ENCODE results near the gene TICAM2. TPM values are rescaled to one million over a fixed set of nuclear protein-coding genes. Genes with fewer than 3 reads are reported as not detected.
A peak's percentile ranks its signal among the peaks of the same experiment; 100 is the strongest.

Gene TICAM2
- total RNA-seq, 1 donor from 2014 or later: 0.20 TPM

- peak; percentile 16 to 18 for DNase-seq (ENCODE audit: low read depth in 2 of 2)
Observed at GRCh38 chr5:115571441-115571878, 30.8 kb downstream of the TICAM2 start.

GRCh38 chr5:115568668-115569067 is 33.6 kb downstream of the TICAM2 start:
- no peak for DNase-seq (ENCODE audit: low read depth in 2 of 2)

GRCh38 chr5:115565233-115565632 is 37.0 kb downstream of the TICAM2 start:
- no peak for DNase-seq (ENCODE audit: low read depth in 2 of 2)

- DNase-seq (ENCODE audit: low read depth in 2 of 2): no peak
Observed at GRCh38 chr5:115561176-115561575, 41.1 kb downstream of the TICAM2 start.

GRCh38 chr5:115559524-115559923 is 42.8 kb downstream of the TICAM2 start:
- DNase-seq (ENCODE audit: low read depth in 2 of 2): peak in 1 of 2 donors; percentile 45

- peak; percentile 11 to 43 for DNase-seq (ENCODE audit: low read depth in 2 of 2)
Observed at GRCh38 chr5:115558388-115558956, 43.8 kb downstream of the TICAM2 start.

- DNase-seq (ENCODE audit: low read depth in 2 of 2): peak; percentile 73 to 86
Observed at GRCh38 chr5:115557667-115558387, 44.5 kb downstream of the TICAM2 start.

GRCh38 chr5:115556276-115556675 is 46.0 kb downstream of the TICAM2 start:
- DNase-seq (ENCODE audit: low read depth in 2 of 2): no peak

- DNase-seq (ENCODE audit: low read depth in 2 of 2): no peak
Observed at GRCh38 chr5:115555084-115555633, 47.1 kb downstream of the TICAM2 start.

- DNase-seq (ENCODE audit: low read depth in 2 of 2): no peak
Observed at GRCh38 chr5:115553082-115553481, 49.2 kb downstream of the TICAM2 start.

GRCh38 chr5:115551415-115551814 is 50.9 kb downstream of the TICAM2 start:
- DNase-seq (ENCODE audit: low read depth in 2 of 2): peak in 1 of 2 donors; percentile 64

- peak; percentile 46 to 48 for DNase-seq (ENCODE audit: low read depth in 2 of 2)
Observed at GRCh38 chr5:115549154-115549553, 53.1 kb downstream of the TICAM2 start.

GRCh38 chr5:115548683-115549082 is 53.6 kb downstream of the TICAM2 start:
- DNase-seq (ENCODE audit: low read depth in 2 of 2): no peak

GRCh38 chr5:115545351-115545882 is 56.9 kb downstream of the TICAM2 start:
- no peak for DNase-seq (ENCODE audit: low read depth in 2 of 2)

- DNase-seq (ENCODE audit: low read depth in 2 of 2): peak; percentile 99
Observed at GRCh38 chr5:115544436-115545350, 57.6 kb downstream of the TICAM2 start, which contains the start of gene FEM1C. Gene FEM1C, minus strand, starts transcription at chr5:115544775. Its CDS starts 1,282 bp downstream, at chr5:115543493.

- DNase-seq (ENCODE audit: low read depth in 2 of 2): peak in 1 of 2 donors; percentile 69
Observed at GRCh38 chr5:115544043-115544435, 58.2 kb downstream of the TICAM2 start.

- DNase-seq (ENCODE audit: low read depth in 2 of 2): peak; percentile 27 to 59
Observed at GRCh38 chr5:115543365-115544042, 58.8 kb downstream of the TICAM2 start.

GRCh38 chr5:115542651-115543364 is 59.5 kb downstream of the TICAM2 start:
- DNase-seq (ENCODE audit: low read depth in 2 of 2): peak; percentile 20 to 24

GRCh38 chr5:115542086-115542485 is 60.2 kb downstream of the TICAM2 start:
- peak; percentile 42 to 58 for DNase-seq (ENCODE audit: low read depth in 2 of 2)

- peak; percentile 11 to 31 for DNase-seq (ENCODE audit: low read depth in 2 of 2)
Observed at GRCh38 chr5:115541611-115542010, 60.7 kb downstream of the TICAM2 start.

Data from lung microvascular endothelial cell (primary cell).